HuH-7.5 (cell line): ENCODE results near the gene ZNF484.
"Not testable (repeated sequence)": the region's sequence is repeated elsewhere in the genome, so short reads cannot be mapped to it uniquely, and the experiment has no call there.

Source experiments
- DNase-seq: peaks from one replicate; pipeline ENCODE4 v3.0.0; 2011; ENCODE audit warnings: low spot score

ZNF484 gene

GRCh38 chr9:92877531-92878430 is at the start of gene ZNF484:
Gene ZNF484, minus strand, starts transcription at chr9:92878038. Its CDS starts 3,009 bp downstream, at chr9:92875029.
- peak; percentile 84 for DNase-seq

- no peak for DNase-seq
Observed at GRCh38 chr9:92920437-92920836, 42.6 kb upstream of the ZNF484 start.

- DNase-seq: no peak
Observed at GRCh38 chr9:92917176-92917800, 39.5 kb upstream of the ZNF484 start.

- no peak for DNase-seq
Observed at GRCh38 chr9:92911511-92912475, 34.0 kb upstream of the ZNF484 start.

- DNase-seq: not testable (repeated sequence)
Observed at GRCh38 chr9:92905137-92905536, 27.3 kb upstream of the ZNF484 start.

- no peak for DNase-seq
Observed at GRCh38 chr9:92897323-92897722, 19.5 kb upstream of the ZNF484 start.

- no peak for DNase-seq
Observed at GRCh38 chr9:92895812-92896436, 18.1 kb upstream of the ZNF484 start.

- no peak for DNase-seq
Observed at GRCh38 chr9:92894711-92895362, 17.0 kb upstream of the ZNF484 start.

- not testable (repeated sequence) for DNase-seq
Observed at GRCh38 chr9:92893916-92894610, 16.2 kb upstream of the ZNF484 start.

GRCh38 chr9:92892276-92892675 is 14.4 kb upstream of the ZNF484 start:
- DNase-seq: not testable (repeated sequence)

GRCh38 chr9:92890761-92891160 is 12.9 kb upstream of the ZNF484 start:
- no peak for DNase-seq

GRCh38 chr9:92887880-92888338 is 10.1 kb upstream of the ZNF484 start:
- DNase-seq: no peak

GRCh38 chr9:92886846-92887610 is 9.2 kb upstream of the ZNF484 start:
- not testable (repeated sequence) for DNase-seq

GRCh38 chr9:92883666-92884405 is 6.0 kb upstream of the ZNF484 start:
- not testable (repeated sequence) for DNase-seq

GRCh38 chr9:92882276-92882675 is 4.4 kb upstream of the ZNF484 start:
- no peak for DNase-seq

- DNase-seq: no peak
Observed at GRCh38 chr9:92875373-92875772, 2.5 kb downstream of the ZNF484 start.

GRCh38 chr9:92870289-92870688 is 7.5 kb downstream of the ZNF484 start:
- no peak for DNase-seq

GRCh38 chr9:92866600-92866999 is 11.2 kb downstream of the ZNF484 start:
- DNase-seq: not testable (repeated sequence)

GRCh38 chr9:92864152-92864551 is 13.7 kb downstream of the ZNF484 start:
- no peak for DNase-seq
